A673 (cell line): ENCODE data around the gene RBM34.

Experiments
- EZH2 ChIP-seq: fragments of 200-600 bp; sonication (generic); IDR thresholded peaks from 2 replicates; pipeline ENCODE4 v1.6.1; 2017; ENCODE audit warnings: borderline replicate concordance, low read depth, mild to moderate bottlenecking, mixed read lengths, antibody characterized with exemption, low read length; ENCODE audit not compliant: poor library complexity, severe bottlenecking
- TF ChIP-seq, protein P1 (sequence below): fragments of 300-800, 200-600 bp; sonication (generic); conservative IDR thresholded peaks from 2 replicates; pipeline ENCODE4 v1.5.1; 2017; ENCODE audit warnings: low read depth, mild to moderate bottlenecking, antibody characterized with exemption, low read length, moderate library complexity, mixed read lengths

DNA sequence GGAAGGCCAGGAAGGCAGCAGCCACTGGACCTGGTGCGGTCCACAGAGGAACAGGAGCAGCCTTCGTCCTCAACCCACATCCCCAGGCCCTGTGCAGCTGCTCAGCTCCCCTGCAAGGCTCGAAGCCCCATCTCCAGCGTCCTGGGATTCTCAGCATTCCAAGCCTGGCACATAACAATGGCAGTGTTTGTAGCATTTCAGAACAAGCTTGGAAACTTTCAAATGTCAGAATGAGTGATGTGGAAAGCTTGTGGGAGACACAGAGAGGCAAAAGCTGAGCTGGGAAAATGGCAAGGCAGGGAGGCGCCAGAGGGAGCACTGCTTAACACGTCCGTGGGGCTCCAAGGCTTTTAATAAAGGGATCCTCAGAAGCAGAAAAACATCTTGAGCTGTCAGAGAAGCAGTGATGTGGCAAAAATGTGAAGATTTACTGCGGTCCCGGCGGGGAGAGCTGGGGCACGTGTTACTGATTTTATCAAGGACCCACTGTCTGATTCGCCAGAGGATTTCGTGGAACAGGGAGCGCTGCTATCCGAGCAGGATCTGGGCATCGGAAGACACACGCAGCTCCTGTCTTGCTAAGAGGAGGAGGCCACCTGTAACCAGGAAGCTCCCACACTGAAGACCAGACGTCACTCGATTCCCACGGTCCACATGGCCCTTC, 70.5 kb downstream of the RBM34 start:
- TF ChIP-seq EZH2, result no peak
- TF ChIP-seq, protein P1, sequence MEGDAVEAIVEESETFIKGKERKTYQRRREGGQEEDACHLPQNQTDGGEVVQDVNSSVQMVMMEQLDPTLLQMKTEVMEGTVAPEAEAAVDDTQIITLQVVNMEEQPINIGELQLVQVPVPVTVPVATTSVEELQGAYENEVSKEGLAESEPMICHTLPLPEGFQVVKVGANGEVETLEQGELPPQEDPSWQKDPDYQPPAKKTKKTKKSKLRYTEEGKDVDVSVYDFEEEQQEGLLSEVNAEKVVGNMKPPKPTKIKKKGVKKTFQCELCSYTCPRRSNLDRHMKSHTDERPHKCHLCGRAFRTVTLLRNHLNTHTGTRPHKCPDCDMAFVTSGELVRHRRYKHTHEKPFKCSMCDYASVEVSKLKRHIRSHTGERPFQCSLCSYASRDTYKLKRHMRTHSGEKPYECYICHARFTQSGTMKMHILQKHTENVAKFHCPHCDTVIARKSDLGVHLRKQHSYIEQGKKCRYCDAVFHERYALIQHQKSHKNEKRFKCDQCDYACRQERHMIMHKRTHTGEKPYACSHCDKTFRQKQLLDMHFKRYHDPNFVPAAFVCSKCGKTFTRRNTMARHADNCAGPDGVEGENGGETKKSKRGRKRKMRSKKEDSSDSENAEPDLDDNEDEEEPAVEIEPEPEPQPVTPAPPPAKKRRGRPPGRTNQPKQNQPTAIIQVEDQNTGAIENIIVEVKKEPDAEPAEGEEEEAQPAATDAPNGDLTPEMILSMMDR, result no peak
